Endothelial cell (in vitro differentiated cells): ENCODE results near the gene ELAC1. TPM values are rescaled to one million over a fixed set of nuclear protein-coding genes. Genes with fewer than 3 reads are reported as not detected.

Source experiments
- DNase-seq: peaks from one replicate; pipeline ENCODE4 v3.0.0; 2021; ENCODE audit warnings: low spot score
- H3K27ac Mint-ChIP-seq: one replicate; pipeline ENCODE4 v1.8.0; 2021; ENCODE audit warnings: mixed read lengths, inconsistent platforms; ENCODE audit not compliant: unreplicated experiment
- H3K27me3 Mint-ChIP-seq: one replicate; pipeline ENCODE4 v1.8.0; 2021; ENCODE audit warnings: mild to moderate bottlenecking, moderate library complexity, mixed read lengths, inconsistent platforms; ENCODE audit not compliant: unreplicated experiment
- H3K36me3 Mint-ChIP-seq: one replicate; pipeline ENCODE4 v1.8.0; 2021; ENCODE audit warnings: mild to moderate bottlenecking, low read depth, mixed read lengths, inconsistent platforms; ENCODE audit not compliant: unreplicated experiment
- H3K4me1 Mint-ChIP-seq: one replicate; pipeline ENCODE4 v1.8.0; 2021; ENCODE audit warnings: mild to moderate bottlenecking, mixed read lengths, inconsistent platforms; ENCODE audit not compliant: unreplicated experiment
- H3K4me3 Mint-ChIP-seq: one replicate; pipeline ENCODE4 v1.8.0; 2021; ENCODE audit warnings: mild to moderate bottlenecking, mixed read lengths, inconsistent platforms; ENCODE audit not compliant: unreplicated experiment
- H3K9me3 Mint-ChIP-seq: one replicate; pipeline ENCODE4 v1.8.0; 2021; ENCODE audit warnings: mixed read lengths, inconsistent platforms; ENCODE audit not compliant: unreplicated experiment
- total RNA-seq: library from RNA; stranded (reverse); fragmentation: NEBNext Ultra II Directional; extraction: Animal tissue kit (Norgen Biotek cat#: 25700); gene quantifications from one replicate; pipeline ENCODE4 v1.2.1, GENCODE V29; 2021; ENCODE audit not compliant: unreplicated experiment
- TF ChIP-seq, protein P1 (sequence below): fragments of 200-600 bp; sonication (generic); IDR thresholded peaks from one replicate; pipeline ENCODE4 v1.5.0; 2021; ENCODE audit warnings: antibody characterized with exemption; ENCODE audit not compliant: unreplicated experiment

Gene ELAC1
- total RNA-seq, 1 donor from 2014 or later = 10.5 TPM

DNA sequence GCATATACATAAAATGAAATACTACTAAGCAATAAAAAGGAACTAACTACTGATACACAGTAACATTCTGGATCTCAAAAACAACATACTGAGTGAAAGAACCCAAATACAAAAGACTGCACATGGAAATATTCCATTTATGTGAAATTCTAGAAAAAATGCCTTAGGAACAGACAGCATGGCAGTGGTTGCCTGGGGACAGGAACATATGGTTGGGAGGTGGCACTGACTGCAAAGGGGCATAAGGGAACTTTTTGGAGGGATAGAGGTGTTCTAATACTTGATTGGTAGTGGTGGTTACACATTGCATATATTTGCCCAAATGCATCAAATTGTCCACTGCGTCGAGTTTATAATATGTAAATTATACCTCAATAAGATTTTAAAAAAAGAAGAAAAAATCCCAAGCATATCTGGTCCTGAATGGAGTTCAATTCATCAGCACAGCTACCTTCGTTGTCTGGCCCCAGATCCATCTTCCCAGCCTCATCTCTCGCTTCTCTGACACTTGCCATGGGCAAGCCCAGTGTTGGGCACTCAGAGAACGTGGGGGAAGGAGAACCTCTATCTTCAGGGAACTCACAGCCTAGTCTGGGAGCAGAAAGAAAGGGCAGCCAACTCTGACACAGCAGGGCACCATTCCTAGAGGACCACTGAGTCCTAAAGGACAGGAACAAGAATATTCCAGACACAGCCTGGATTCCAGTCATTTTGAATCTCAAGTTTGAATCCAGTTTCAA is 53.6 kb downstream of the ELAC1 start:
- Mint-ChIP-seq H3K4me3 (no peak overlapping the region), H3K4me1 (no peaks in the 10 kb centered on the region)

DNA sequence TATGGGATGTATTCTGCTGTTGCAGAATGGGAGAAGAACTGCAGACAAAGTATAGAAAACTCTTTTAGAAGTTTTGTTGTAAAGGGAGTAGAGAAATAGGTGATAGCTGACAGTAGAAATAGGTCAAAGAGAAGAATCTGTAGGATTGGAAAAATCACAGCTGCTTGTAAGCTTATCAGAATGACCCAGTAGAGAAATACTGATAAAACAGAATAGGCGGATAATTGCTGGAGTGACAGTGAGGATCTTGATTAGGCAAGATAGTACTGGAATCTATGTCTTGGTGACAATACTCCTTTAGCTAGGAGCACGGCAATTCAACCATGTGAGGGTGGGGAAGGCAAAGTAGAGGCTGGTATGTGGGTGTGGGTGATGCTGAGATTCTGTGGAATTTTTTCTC is 57.7 kb downstream of the ELAC1 start:
- H3K36me3 Mint-ChIP-seq = peaks cover 6% of the 10 kb centered on the region
- no peaks in the 10 kb centered on the region for H3K9me3 Mint-ChIP-seq
- TF ChIP-seq, protein P1, sequence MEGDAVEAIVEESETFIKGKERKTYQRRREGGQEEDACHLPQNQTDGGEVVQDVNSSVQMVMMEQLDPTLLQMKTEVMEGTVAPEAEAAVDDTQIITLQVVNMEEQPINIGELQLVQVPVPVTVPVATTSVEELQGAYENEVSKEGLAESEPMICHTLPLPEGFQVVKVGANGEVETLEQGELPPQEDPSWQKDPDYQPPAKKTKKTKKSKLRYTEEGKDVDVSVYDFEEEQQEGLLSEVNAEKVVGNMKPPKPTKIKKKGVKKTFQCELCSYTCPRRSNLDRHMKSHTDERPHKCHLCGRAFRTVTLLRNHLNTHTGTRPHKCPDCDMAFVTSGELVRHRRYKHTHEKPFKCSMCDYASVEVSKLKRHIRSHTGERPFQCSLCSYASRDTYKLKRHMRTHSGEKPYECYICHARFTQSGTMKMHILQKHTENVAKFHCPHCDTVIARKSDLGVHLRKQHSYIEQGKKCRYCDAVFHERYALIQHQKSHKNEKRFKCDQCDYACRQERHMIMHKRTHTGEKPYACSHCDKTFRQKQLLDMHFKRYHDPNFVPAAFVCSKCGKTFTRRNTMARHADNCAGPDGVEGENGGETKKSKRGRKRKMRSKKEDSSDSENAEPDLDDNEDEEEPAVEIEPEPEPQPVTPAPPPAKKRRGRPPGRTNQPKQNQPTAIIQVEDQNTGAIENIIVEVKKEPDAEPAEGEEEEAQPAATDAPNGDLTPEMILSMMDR = no peak
- no peak for DNase-seq
- H3K4me3 Mint-ChIP-seq = no peak overlapping the region
- no peak overlapping the region for H3K27ac Mint-ChIP-seq
- peaks cover 9% of the 10 kb centered on the region for H3K27me3 Mint-ChIP-seq
- peaks cover 10% of the 10 kb centered on the region for H3K4me1 Mint-ChIP-seq

More for the DNA sequence above, 53.6 kb downstream of the ELAC1 start:
- no peak for DNase-seq
- Mint-ChIP-seq H3K27ac (no peak overlapping the region), H3K36me3 (peaks cover 6% of the 10 kb centered on the region), H3K9me3 (no peaks in the 10 kb centered on the region), H3K27me3 (no peaks in the 10 kb centered on the region)
- TF ChIP-seq, protein P1 = no peak

DNA sequence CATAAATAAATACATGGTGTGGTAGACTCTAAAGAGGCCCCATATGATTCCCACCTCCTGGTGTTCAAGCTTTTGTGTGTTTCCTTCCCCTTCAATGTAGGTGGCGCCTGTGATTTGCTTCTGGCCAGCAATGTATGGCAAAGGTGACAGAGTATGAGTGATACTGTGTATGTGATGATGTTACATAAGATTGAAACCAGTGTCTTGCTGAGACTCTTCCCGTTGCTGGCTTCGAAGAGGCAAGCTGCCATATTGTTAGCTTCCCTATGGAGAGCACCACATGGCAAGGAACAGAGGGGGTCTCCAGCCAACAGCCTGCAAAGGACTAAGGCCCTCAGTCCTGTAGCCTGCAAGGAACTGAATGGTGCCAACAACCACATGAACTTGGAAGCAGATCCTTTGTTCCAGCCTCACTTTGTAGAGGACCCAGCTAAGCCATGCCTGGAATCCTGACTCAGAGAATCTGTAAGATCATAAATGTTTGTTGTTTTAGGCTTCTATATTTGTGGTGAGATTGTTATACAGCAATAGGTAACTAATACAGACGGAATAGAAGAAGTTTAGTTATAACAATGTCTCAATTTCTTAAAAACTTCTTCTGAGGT is 60.5 kb downstream of the ELAC1 start:
- H3K9me3 Mint-ChIP-seq = no peaks in the 10 kb centered on the region
- H3K4me3 Mint-ChIP-seq = no peak overlapping the region
- H3K36me3 Mint-ChIP-seq = peaks cover 9% of the 10 kb centered on the region
- H3K4me1 Mint-ChIP-seq = peaks cover 21% of the 10 kb centered on the region
- H3K27me3 Mint-ChIP-seq = peaks cover 13% of the 10 kb centered on the region
- H3K27ac Mint-ChIP-seq = peak overlapping the region; percentile 12
- no peak for DNase-seq
- TF ChIP-seq, protein P1 = no peak

DNA sequence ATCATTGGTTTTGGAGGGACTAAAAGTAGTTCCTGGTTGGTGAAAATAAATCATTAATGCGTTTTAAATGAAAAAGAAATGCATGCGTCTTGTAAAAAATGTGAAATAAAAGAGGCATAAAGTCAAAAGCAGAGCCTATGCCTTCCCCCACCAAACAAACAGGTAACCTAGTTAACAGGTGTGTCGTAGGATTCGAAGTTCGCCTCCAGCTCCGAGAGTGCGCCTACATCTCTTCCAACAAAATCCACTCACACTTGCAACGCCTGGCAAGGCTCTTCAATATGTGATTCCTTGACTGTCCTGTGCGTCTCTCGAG is 61.5 kb downstream of the ELAC1 start:
- no peak for DNase-seq
- no peaks in the 10 kb centered on the region for H3K9me3 Mint-ChIP-seq
- H3K36me3 Mint-ChIP-seq = peaks cover 4% of the 10 kb centered on the region
- peaks cover 13% of the 10 kb centered on the region for H3K27me3 Mint-ChIP-seq
- peak overlapping the region; percentile 94 for H3K27ac Mint-ChIP-seq
- peak overlapping the region; percentile 94 for H3K4me3 Mint-ChIP-seq
- TF ChIP-seq, protein P1 = no peak
- H3K4me1 Mint-ChIP-seq = peaks cover 21% of the 10 kb centered on the region
